BLaER1 (cell line): ENCODE data around the gene CD3E.

Source experiments
- H3K27ac ChIP-seq: shearing (Covaris generic); formaldehyde crosslinking; 2 replicates; pipeline ENCODE4 v1.8.1; 2022
- H3K27me3 ChIP-seq: shearing (Covaris generic); formaldehyde crosslinking; 2 replicates; pipeline ENCODE4 v1.8.1; 2022
- H3K36me3 ChIP-seq: shearing (Covaris generic); formaldehyde crosslinking; 2 replicates; pipeline ENCODE4 v1.8.1; 2022
- H3K4me1 ChIP-seq: shearing (Covaris generic); formaldehyde crosslinking; 2 replicates; pipeline ENCODE4 v1.8.1; 2022
- H3K4me2 ChIP-seq: shearing (Covaris generic); formaldehyde crosslinking; 2 replicates; pipeline ENCODE4 v1.8.1; 2022
- H3K4me3 ChIP-seq: shearing (Covaris generic); formaldehyde crosslinking; 2 replicates; pipeline ENCODE4 v1.8.1; 2022
- H3K9ac ChIP-seq: shearing (Covaris generic); formaldehyde crosslinking; 2 replicates; pipeline ENCODE4 v1.8.1; 2022
- H3K9me3 ChIP-seq: shearing (Covaris generic); formaldehyde crosslinking; 2 replicates; pipeline ENCODE4 v1.8.1; 2022
- H4K20me1 ChIP-seq: shearing (Covaris generic); formaldehyde crosslinking; 2 replicates; pipeline ENCODE4 v1.8.1; 2022
- Cebpa-rat ChIP-seq: shearing (Covaris generic); IDR thresholded peaks from 2 replicates; pipeline ENCODE4 v1.8.1; 2022

The CD3E gene

DNA sequence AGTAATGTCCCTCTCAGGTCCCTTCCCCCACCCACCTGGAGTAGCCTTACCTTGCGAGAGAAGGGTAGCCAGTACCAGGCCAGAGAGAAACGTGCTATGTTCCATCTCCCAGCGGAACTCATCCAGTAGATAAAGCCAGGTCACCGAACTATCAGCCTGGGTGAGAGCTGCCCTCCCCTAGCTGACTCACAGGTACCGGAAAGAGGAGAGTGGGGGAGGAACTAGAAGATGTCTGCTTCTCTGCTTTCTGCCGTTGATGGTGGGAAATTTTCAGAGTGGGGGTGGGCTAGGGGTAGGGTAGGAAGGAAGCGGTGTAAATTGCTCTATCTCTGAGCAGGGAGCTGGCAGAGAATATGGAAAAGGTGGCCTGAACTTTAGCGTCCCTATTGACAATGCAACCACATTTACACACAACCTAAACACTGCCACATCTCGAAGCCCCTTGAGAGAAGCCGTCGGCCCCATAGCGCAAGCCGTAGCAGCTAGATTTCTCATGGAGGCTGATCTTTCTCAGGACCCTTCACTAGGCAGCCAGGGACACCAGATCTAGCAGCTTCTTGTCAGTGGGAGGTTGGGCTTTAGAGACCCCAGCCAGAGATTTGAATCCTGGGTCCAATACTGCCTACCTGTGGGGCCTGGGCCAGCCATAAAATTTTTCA, 38.1 kb downstream of the CD3E start, which contains the start of gene CD3D:
TSS of gene CD3D (minus strand) at position 203 of the 659 bp plus-strand sequence. CDS start at position 105, 98 bp downstream.
- Histone ChIP-seq H3K4me2 (no peak within 1 kb of the TSS), H3K4me3 (no peak within 1 kb of the TSS), H3K9me3 (no peaks in the 10 kb centered on the region), H3K4me1 (peaks cover 12% of the 10 kb centered on the region), H4K20me1 (no peaks in the 10 kb centered on the region), H3K36me3 (no peaks in the 10 kb centered on the region), H3K27ac (no peak within 1 kb of the TSS), H3K27me3 (no peaks in the 10 kb centered on the region), H3K9ac (no peak within 1 kb of the TSS)
- no peak for TF ChIP-seq Cebpa-rat

- Histone ChIP-seq H3K9ac (no peak overlapping the region), H3K27me3 (no peaks in the 10 kb centered on the region), H3K4me3 (no peak overlapping the region), H3K36me3 (no peaks in the 10 kb centered on the region), H3K4me1 (peaks cover 10% of the 10 kb centered on the region), H4K20me1 (no peaks in the 10 kb centered on the region), H3K4me2 (no peak overlapping the region), H3K27ac (no peak overlapping the region), H3K9me3 (no peaks in the 10 kb centered on the region)
- TF ChIP-seq Cebpa-rat, result no peak
Observed at GRCh38 chr11:118343248-118343647, 38.7 kb downstream of the CD3E start.

DNA sequence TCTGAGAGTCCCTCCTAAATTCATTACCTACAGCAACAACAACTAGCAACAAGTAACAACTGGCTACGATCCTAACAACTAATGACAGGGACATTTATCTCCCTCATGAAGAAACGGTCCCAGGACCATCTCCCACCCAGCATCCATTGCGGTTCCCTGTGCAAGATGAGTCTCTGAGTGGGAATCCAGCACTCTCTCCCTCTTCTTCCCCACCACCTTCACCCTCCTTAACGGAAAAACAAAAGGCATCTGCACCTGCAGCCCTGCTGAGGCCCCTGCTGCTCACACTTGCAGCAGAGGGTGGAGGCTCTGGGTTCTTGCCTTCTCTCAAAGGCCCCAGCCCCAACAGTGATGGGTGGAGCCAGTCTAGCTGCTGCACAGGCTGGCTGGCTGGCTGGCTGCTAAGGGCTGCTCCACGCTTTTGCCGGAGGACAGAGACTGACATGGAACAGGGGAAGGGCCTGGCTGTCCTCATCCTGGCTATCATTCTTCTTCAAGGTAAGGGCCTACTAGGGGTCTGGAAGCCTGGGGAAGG, 39.5 kb downstream of the CD3E start, which contains the start of gene CD3G:
TSS of gene CD3G (plus strand) at position 364 of the 535 bp plus-strand sequence. CDS start at position 444, 80 bp downstream.
- peaks cover 2% of the 10 kb centered on the region for H3K4me1 ChIP-seq
- H3K4me2 ChIP-seq, result no peak within 1 kb of the TSS
- no peak within 1 kb of the TSS for H3K9ac ChIP-seq
- H3K27ac ChIP-seq, result no peak within 1 kb of the TSS
- no peaks in the 10 kb centered on the region for H3K27me3 ChIP-seq
- H3K4me3 ChIP-seq, result no peak within 1 kb of the TSS
- H3K9me3 ChIP-seq, result no peaks in the 10 kb centered on the region
- no peak for TF ChIP-seq Cebpa-rat
- no peaks in the 10 kb centered on the region for H4K20me1 ChIP-seq
- H3K36me3 ChIP-seq, result no peaks in the 10 kb centered on the region

DNA sequence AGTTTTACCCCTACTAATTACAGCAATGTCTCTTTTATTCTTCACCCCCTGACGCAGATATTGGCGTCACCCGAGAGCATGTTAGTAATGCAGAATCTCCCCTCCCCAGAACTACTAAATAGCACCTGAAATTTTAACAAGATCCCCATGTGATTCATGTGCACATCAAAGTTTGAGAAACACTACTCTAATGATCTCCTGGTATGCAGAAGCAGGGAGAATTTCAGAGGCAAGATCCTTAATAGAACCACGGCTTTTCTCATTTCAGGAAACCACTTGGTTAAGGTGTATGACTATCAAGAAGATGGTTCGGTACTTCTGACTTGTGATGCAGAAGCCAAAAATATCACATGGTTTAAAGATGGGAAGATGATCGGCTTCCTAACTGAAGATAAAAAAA, 44.9 kb downstream of the CD3E start:
- no peak overlapping the region for H3K27ac ChIP-seq
- no peaks in the 10 kb centered on the region for H3K4me1 ChIP-seq
- no peak for TF ChIP-seq Cebpa-rat
- no peaks in the 10 kb centered on the region for H3K36me3 ChIP-seq
- H3K9me3 ChIP-seq, result no peaks in the 10 kb centered on the region
- no peaks in the 10 kb centered on the region for H4K20me1 ChIP-seq
- no peaks in the 10 kb centered on the region for H3K27me3 ChIP-seq
- H3K9ac ChIP-seq, result no peak overlapping the region
- no peak overlapping the region for H3K4me2 ChIP-seq
- no peak overlapping the region for H3K4me3 ChIP-seq

DNA sequence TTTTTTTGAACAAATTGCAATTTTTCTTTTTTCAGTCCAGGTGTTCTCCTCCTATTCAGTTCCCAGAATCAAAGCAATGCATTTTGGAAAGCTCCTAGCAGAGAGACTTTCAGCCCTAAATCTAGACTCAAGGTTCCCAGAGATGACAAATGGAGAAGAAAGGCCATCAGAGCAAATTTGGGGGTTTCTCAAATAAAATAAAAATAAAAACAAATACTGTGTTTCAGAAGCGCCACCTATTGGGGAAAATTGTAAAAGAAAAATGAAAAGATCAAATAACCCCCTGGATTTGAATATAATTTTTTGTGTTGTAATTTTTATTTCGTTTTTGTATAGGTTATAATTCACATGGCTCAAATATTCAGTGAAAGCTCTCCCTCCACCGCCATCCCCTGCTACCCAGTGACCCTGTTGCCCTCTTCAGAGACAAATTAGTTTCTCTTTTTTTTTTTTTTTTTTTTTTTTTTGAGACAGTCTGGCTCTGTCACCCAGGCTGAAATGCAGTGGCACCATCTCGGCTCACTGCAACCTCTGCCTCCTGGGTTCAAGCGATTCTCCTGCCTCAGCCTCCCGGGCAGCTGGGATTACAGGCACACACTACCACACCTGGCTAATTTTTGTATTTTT, 48.7 kb downstream of the CD3E start:
- Histone ChIP-seq H3K27ac (no peak overlapping the region), H3K9me3 (no peaks in the 10 kb centered on the region), H4K20me1 (no peaks in the 10 kb centered on the region), H3K4me2 (no peak overlapping the region), H3K27me3 (no peaks in the 10 kb centered on the region), H3K4me1 (no peaks in the 10 kb centered on the region), H3K36me3 (no peaks in the 10 kb centered on the region), H3K4me3 (no peak overlapping the region), H3K9ac (no peak overlapping the region)
- TF ChIP-seq Cebpa-rat, result no peak

- no peaks in the 10 kb centered on the region for H3K9me3 ChIP-seq
- H3K4me3 ChIP-seq, result no peak overlapping the region
- no peak overlapping the region for H3K27ac ChIP-seq
- peaks cover 24% of the 10 kb centered on the region for H3K4me1 ChIP-seq
- no peak overlapping the region for H3K4me2 ChIP-seq
- 0 out of 2 replicates have a peak, but pooled peaks cover 9% of the 10 kb centered on the region for H3K36me3 ChIP-seq
- peaks cover 15% of the 10 kb centered on the region; the same call in 1 of the 2 replicates for H4K20me1 ChIP-seq
- no peaks in the 10 kb centered on the region for H3K27me3 ChIP-seq
- H3K9ac ChIP-seq, result no peak overlapping the region
- TF ChIP-seq Cebpa-rat, result no peak
Observed at GRCh38 chr11:118358071-118358470, 53.5 kb downstream of the CD3E start.

- Histone ChIP-seq H3K27me3 (no peaks in the 10 kb centered on the region), H3K9me3 (no peaks in the 10 kb centered on the region), H3K4me3 (peak within 1 kb of the TSS; percentile 81), H3K4me2 (peak within 1 kb of the TSS; percentile 93), H4K20me1 (peaks cover 25% of the 10 kb centered on the region; the same call in 1 of the 2 replicates), H3K4me1 (peaks cover 24% of the 10 kb centered on the region), H3K9ac (peak within 1 kb of the TSS; percentile 84), H3K27ac (peak within 1 kb of the TSS; percentile 70), H3K36me3 (peaks cover 18% of the 10 kb centered on the region; the same call in 1 of the 2 replicates)
- TF ChIP-seq Cebpa-rat, result peak; percentile 45; the same call in 1 of the 2 replicates
Observed at GRCh38 chr11:118359295-118359958, 54.9 kb downstream of the CD3E start, which contains the start of gene UBE4A. TSS of gene UBE4A (plus strand) at chr11:118359600. CDS start at chr11:118365081, 5,481 bp downstream.

DNA sequence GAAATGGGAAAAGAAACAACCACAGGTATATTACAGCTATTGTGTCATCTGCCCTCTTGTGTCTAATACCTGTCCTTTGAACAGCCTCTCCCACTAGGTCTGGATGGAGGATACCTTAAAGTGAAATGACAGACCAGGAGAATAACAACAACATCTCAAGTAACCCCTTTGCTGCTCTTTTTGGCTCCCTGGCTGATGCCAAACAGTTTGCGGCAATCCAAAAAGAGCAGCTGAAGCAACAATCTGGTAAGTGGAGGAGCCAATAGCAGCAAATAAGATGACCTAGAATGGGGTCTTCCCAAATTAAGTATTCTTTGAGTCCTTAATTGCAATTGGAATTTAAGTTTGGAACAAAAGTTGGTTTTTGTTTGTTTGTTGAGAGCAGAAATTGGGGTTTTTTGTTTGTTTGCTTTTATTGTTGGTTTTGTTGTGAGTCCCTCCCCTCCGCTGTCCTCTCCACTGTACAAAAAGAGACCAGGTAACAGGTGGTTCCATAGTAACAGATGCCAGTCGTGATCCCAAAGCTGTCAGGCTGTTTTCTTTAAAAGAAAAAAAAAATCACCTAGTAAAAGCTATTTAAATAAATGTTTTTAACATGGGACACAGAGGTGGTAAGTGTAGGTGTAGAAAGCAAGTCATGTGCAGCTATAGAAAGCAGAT, 60.6 kb downstream of the CD3E start:
- no peak overlapping the region for H3K27ac ChIP-seq
- no peaks in the 10 kb centered on the region for H3K27me3 ChIP-seq
- peaks cover 72% of the 10 kb centered on the region for H3K36me3 ChIP-seq
- no peak overlapping the region for H3K4me3 ChIP-seq
- no peak overlapping the region for H3K9ac ChIP-seq
- TF ChIP-seq Cebpa-rat, result no peak
- no peak overlapping the region for H3K4me2 ChIP-seq
- H3K4me1 ChIP-seq, result peaks cover 16% of the 10 kb centered on the region
- peaks cover 35% of the 10 kb centered on the region; the same call in 1 of the 2 replicates for H4K20me1 ChIP-seq
- H3K9me3 ChIP-seq, result no peaks in the 10 kb centered on the region
